Activated T-helper 9 cell treated with anti-CD3 and anti-CD28 coated beads, Interleukin-2, amount 50 U/mL, for 16 hours (primary cell): ENCODE data around the gene EIF2AK3.

Source experiments
- DNase-seq: peaks from one replicate; pipeline ENCODE4 v3.0.0-alpha.2; 2020; ENCODE audit warnings: low read depth

The EIF2AK3 gene

DNA sequence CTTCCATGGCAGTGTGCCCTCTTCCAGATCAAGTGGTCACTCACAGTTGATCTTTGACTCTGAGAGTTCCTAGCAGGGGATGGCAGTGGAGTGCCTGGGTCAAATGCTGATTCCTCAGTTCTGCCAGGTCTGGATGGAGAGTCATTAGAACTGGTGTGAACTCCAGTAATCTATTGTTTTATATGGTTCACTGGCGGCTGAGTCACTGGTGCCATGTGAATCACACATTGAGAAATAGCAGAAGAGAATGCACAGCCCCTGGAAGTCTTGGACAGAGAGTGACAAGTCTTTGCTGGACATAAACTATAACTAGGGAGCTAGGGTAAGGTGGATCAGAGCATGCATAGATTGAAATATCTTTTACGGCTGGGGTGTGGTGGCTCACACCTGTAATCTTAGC is 86.9 kb downstream of the EIF2AK3 start:
- no peak for DNase-seq

GRCh38 chr2:88538362-88538917 is 88.8 kb downstream of the EIF2AK3 start:
- DNase-seq = no peak

DNA sequence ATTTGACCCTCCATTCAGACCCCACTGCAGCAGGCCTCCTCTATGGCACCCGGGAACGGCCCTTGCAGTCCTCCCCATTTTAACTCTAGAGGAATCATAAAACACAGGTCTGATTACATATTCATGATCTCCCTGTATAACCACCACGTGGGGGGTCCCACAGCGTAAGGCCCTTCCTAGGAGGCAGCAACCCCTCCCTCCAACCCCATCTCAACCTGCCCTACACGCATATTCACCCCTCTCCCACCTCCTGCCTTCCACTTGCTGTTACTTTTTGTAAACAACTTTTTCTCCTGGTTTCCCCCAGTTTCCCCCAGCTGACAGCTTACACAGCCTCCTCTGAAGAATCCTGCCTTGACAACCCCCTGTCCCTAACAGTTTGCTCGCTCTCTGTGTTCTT is 89.6 kb downstream of the EIF2AK3 start:
- no peak for DNase-seq

DNA sequence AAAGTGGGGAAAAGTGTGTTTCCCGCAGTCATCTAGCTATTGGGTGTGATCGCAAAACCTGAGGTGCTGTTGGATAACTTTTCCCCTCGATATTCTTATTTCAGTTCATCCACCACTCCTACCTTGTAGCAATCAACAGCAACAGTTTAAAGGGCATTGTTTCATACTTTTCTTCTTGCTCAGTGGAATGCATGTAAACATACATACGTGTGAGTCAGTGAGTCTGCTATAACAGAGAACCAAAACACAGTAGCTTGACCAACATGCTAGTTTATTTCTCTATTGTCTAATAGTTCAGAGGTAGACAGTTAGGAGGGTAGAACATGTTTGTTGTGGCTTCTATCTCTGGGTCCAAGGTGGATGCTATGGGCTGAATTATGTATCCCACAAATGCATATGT is 97.2 kb downstream of the EIF2AK3 start:
- no peak for DNase-seq

DNA sequence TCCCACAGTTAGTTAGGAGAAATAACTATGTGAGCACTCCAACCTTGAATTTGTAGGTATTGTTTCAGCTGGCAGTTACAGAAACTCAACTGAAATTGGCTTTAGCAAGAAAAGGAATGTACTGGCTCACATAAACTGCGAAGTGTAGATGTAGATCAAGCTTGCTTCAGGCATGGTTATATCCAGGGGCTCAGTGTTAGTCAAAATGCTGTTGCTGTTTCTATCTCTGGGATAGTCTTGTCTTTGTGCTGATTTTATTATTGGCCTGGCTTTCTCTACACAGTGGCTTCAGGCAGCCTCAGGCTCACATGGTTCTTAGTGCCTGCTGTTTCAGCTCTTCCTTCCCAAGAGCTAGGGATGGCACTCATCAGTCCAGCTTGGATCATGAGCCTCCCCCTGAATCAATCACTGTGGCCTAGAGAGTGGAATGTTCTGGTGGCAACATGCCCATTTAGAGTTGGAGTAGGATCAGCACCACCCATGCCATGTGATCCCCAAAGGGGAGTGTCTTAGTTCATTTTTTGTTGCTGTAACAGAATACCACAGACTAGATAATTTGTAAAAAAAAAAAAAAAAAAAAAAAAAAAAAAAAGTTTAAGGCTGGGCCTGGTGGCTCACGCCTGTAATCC is 105.7 kb downstream of the EIF2AK3 start:
- DNase-seq = no peak

DNA sequence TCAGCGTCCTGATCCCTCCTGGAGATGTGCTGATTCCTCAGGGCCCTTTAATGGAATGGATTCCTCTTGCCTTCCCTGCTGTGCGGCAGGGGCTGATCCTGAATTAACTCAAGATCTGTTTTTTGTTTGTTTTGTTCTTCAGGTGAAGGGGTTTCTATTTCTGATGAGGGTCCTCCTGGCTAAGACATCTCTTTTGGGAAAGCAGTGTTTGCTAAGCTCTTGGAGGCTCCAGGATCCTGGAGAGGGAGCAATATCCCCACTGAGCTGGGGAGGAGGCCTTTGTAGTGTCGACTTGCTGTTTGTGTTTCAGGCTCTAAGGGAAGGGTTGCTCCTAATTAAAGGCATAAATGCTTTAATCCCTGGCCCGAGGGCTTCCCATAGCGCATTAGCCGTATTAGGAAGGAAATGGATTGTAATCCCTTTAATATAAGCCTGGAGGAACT is 109.5 kb downstream of the EIF2AK3 start:
- no peak for DNase-seq
